Right lobe of liver (tissue), 6 donors: Measurements from ENCODE around the gene C1orf50. TPM values are rescaled to one million over a fixed set of nuclear protein-coding genes. Genes with fewer than 3 reads are reported as not detected.
"Not testable (repeated sequence)": the region's sequence is repeated elsewhere in the genome, so short reads cannot be mapped to it uniquely, and the experiment has no call there.

Experiments used
- ATAC-seq, 4 donors: fragments of 200-7000 bp; cut with Tn5 transposase; one replicate each; pipeline ENCODE4 v1.9.1; 2020; ENCODE audit warnings: mild to moderate bottlenecking in 4 of 4, moderate library complexity in 4 of 4
- DNase-seq, 3 donors: peaks; one replicate each; pipeline ENCODE4 v3.0.0-alpha.2; 2020
- H3K27ac ChIP-seq, 3 donors: fragments of 200-600 bp; one replicate each; pipeline ENCODE4 v1.8.0; 2022
- H3K27me3 ChIP-seq, 2 donors: fragments of 200-600 bp; one replicate each; pipeline ENCODE4 v1.8.0; 2022
- H3K36me3 ChIP-seq, 4 donors: fragments of 200-600 bp; sonication (generic) in 1 of 4; one replicate each; pipeline versions ENCODE4 v1.5.1 to v1.8.0; 2017 to 2022; ENCODE audit warnings: control low read depth in 1 of 4
- H3K4me1 ChIP-seq, 4 donors: fragments of 200-600 bp; sonication (generic) in 1 of 4; one replicate each; pipeline versions ENCODE4 v1.5.1 to v1.8.0; 2017 to 2022; ENCODE audit warnings: control low read depth in 1 of 4
- H3K4me3 ChIP-seq, 3 donors: fragments of 200-600 bp; one replicate each; pipeline ENCODE4 v1.8.0; 2022
- H3K9me3 ChIP-seq, 4 donors: fragments of 200-600 bp; sonication (generic) in 1 of 4; one replicate each; pipeline versions ENCODE4 v1.5.1 to v1.8.0; 2017 to 2022; ENCODE audit warnings: control low read depth in 1 of 4
- CTCF ChIP-seq, 4 donors: fragments of 200-600 bp in 3 of 4; fragments of 450-650 bp in 1 of 4; IDR thresholded peaks; one replicate each; pipeline versions ENCODE4 v1.5.1 to v1.8.0; 2016 to 2022; ENCODE audit warnings: antibody characterized with exemption in 4 of 4, mild to moderate bottlenecking in 2 of 4
- POLR2A ChIP-seq: fragments of 450-650 bp; IDR thresholded peaks from one replicate; pipeline ENCODE4 v1.6.1; 2017; ENCODE audit warnings: antibody characterized with exemption, mild to moderate bottlenecking
- WGBS: methylation state at CpG from one replicate; pipeline ENCODE4 v1.1.6; 2018; ENCODE audit warnings: low coverage, low lambda C conversion rate; ENCODE audit not compliant: insufficient coverage; ENCODE audit errors: missing lambda C conversion rate; 5-methylcytosine and 5-hydroxymethylcytosine counted together
- intact Hi-C, 2 donors: fragments of 100-400 bp; cut with DNase I; formaldehyde crosslinking; loops; one replicate each; pipeline versions ENCODE4 v1.11.2 to v1.14.1; 2022
- total RNA-seq, 6 experiments: library from RNA; depleted of rRNA in 2 of 6; stranded (reverse); fragments of >200 nt in 2 of 6; fragmentation: NEBNext Ultra II Directional in 3 of 6; extraction: Animal tissue kit (Norgen Biotek cat#: 25700) in 3 of 6; gene quantifications; one replicate each; pipeline versions ENCODE4 v1.1.0 to v1.2.4, GENCODE V29; 2016 to 2023
- donor health status: DM: no; HTN: yes; CAD: no.
- donor health status: DM: no; HTN: no; CAD: no.
- donor health status: DM: no; HTN: no; CAD: no.
- donor health status: DM: no; HTN: yes; CAD: no.
- donor health status: DM: no; HTN: yes; CAD: no.

C1orf50 gene
- total RNA-seq, 6 experiments from 2014 or later = 4.7 to 6.4 (median 5.3) TPM

GRCh38 chr1:42807056-42807668, 40.1 kb downstream of the C1orf50 start:
- no peaks in the 10 kb centered on the region for H3K36me3 ChIP-seq
- H3K9me3 ChIP-seq = no peaks in the 10 kb centered on the region
- no peak overlapping the region for H3K4me3 ChIP-seq
- DNase-seq (no peak), ATAC-seq (no peak)
- H3K4me1 ChIP-seq = no peaks in the 10 kb centered on the region
- intact Hi-C loops = no loop called here
- TF ChIP-seq POLR2A = no peak
- no peak for TF ChIP-seq CTCF (IDR thresholded peaks at IDR 0.05)
- no peaks in the 10 kb centered on the region for H3K27me3 ChIP-seq
- H3K27ac ChIP-seq = no peak overlapping the region

GRCh38 chr1:42814815-42815214, 47.8 kb downstream of the C1orf50 start:
- H3K36me3 ChIP-seq, ATAC-seq, H3K27me3 ChIP-seq, H3K4me3 ChIP-seq, H3K27ac ChIP-seq, DNase-seq, intact Hi-C loops, H3K9me3 ChIP-seq: not testable (repeated sequence)
- 100% methylated on average over 2 of the region's 3 CpGs for WGBS
- H3K4me1 ChIP-seq = peaks cover 0 to 25% (median 11%) of the 10 kb centered on the region in 4 donors

- no peaks in the 10 kb centered on the region for H3K36me3 ChIP-seq
- intact Hi-C loops = no loop called here
- 26% methylated on average over 7 of the region's 7 CpGs for WGBS
- peak in 1 of 4 donors; percentile 1 for ATAC-seq
- TF ChIP-seq CTCF (IDR thresholded peaks at IDR 0.05) (no peak), POLR2A (no peak)
- H3K9me3 ChIP-seq = no peaks in the 10 kb centered on the region
- H3K27me3 ChIP-seq = no peaks in the 10 kb centered on the region
- peak overlapping the region in 2 of 3 donors; percentile 93 to 94 for H3K27ac ChIP-seq
- DNase-seq = no peak
- H3K4me3 ChIP-seq = peak overlapping the region; percentile 64 to 72 (median 66)
- peaks cover 0 to 37% (median 16%) of the 10 kb centered on the region in 4 donors for H3K4me1 ChIP-seq
Measured at GRCh38 chr1:42815941-42816584, 49.0 kb downstream of the C1orf50 start.

- intact Hi-C loops = no loop called here
- ATAC-seq (peak; percentile 85 to 95 (median 86)), DNase-seq (peak; percentile 96 to 97 (median 97))
- no peaks in the 10 kb centered on the region for H3K9me3 ChIP-seq
- H3K4me3 ChIP-seq = peak within 1 kb of the TSS; percentile 64 to 72 (median 66)
- H3K27me3 ChIP-seq = no peaks in the 10 kb centered on the region
- peaks cover 0 to 45% (median 20%) of the 10 kb centered on the region in 4 donors for H3K4me1 ChIP-seq
- H3K27ac ChIP-seq = peak within 1 kb of the TSS; percentile 83 to 94 (median 93)
- H3K36me3 ChIP-seq = no peaks in the 10 kb centered on the region
- whole genome bisulfite sequencing = 0% methylated on average over 17 of the region's 66 CpGs
- TF ChIP-seq POLR2A = peak; percentile 54
- TF ChIP-seq CTCF (IDR thresholded peaks at IDR 0.05) = no peak
Measured at GRCh38 chr1:42816585-42817439, 49.8 kb downstream of the C1orf50 start, which contains the start of the genes ERMAP and SVBP. TSS of gene ERMAP (plus strand) at chr1:42817122. CDS start at chr1:42830449, 13,327 bp downstream. TSS of gene SVBP (minus strand) at chr1:42817397. CDS start at chr1:42816544, 853 bp downstream.
